H1 (cell line): ENCODE data around the gene KLK8. TPM values are rescaled to one million over a fixed set of nuclear protein-coding genes. Genes with fewer than 3 reads are reported as not detected.

ENCODE experiments used
- CTCF ChIA-PET: fragments of 300-600 bp; sonication (Branson Sonifier 250); formaldehyde crosslinking; loops from one replicate; lab custom pipeline; 2021; ENCODE audit not compliant: partially characterized antibody; lab: Charles Lee
- POLR2A ChIA-PET: fragments of 300-600 bp; sonication (Branson Sonifier 250); formaldehyde crosslinking; loops from one replicate; lab custom pipeline; 2021; ENCODE audit warnings: inconsistent platforms; ENCODE audit not compliant: partially characterized antibody; lab: Charles Lee
- DNase-seq, 2 experiments: peaks; one replicate each; pipeline versions ENCODE4 v3.0.0 to v3.0.0-alpha.2; 2010 to 2022; ENCODE audit warnings: low spot score in 2 of 2, low read depth in 1 of 2, mixed read lengths in 1 of 2
- FAIRE-seq: peaks from 2 replicates; lab custom pipeline; 2011; peaks lifted over from hg19 to GRCh38; lab: Jason Lieb, UNC
- H2AFZ ChIP-seq: 2 replicates; pipeline ENCODE4 v1.8.1; 2012; ENCODE audit warnings: low read length, inconsistent platforms
- H2AK5ac ChIP-seq: 2 replicates; pipeline ENCODE4 v1.6.1; 2013; ENCODE audit warnings: low read depth, low read length
- H2BK120ac ChIP-seq: replicated peaks from 2 replicates; pipeline ENCODE3; 2013; ENCODE audit warnings: low read depth, low read length, inconsistent platforms
- H2BK12ac ChIP-seq: 2 replicates; pipeline ENCODE4 v1.6.1; 2013; ENCODE audit warnings: low read depth, low read length
- H2BK15ac ChIP-seq: 2 replicates; pipeline ENCODE4 v1.6.1; 2013; ENCODE audit warnings: low read length
- H2BK20ac ChIP-seq: 2 replicates; pipeline ENCODE4 v1.6.1; 2013; ENCODE audit warnings: low read length
- H2BK5ac ChIP-seq: 2 replicates; pipeline ENCODE4 v1.6.1; 2013; ENCODE audit warnings: low read depth, low read length
- H3K14ac ChIP-seq: 2 replicates; pipeline ENCODE4 v1.6.1; 2013; ENCODE audit warnings: inconsistent platforms; ENCODE audit not compliant: insufficient read length
- H3K18ac ChIP-seq: 2 replicates; pipeline ENCODE4 v1.6.1; 2013; ENCODE audit warnings: low read length; ENCODE audit errors: extremely low read depth
- H3K23ac ChIP-seq: 2 replicates; pipeline ENCODE4 v1.6.1; 2013; ENCODE audit warnings: inconsistent platforms; ENCODE audit not compliant: insufficient read length
- H3K23me2 ChIP-seq: 2 replicates; pipeline ENCODE4 v1.6.1; 2013; ENCODE audit warnings: low read depth, low read length
- H3K27ac ChIP-seq: 2 replicates; pipeline ENCODE4 v1.6.1; 2011; ENCODE audit warnings: low read depth, low read length, inconsistent platforms
- H3K27me3 ChIP-seq, 4 experiments: replicated peaks in 1 of 4; 1 replicate in 1 of 4; 2 replicates in 3 of 4; pipeline versions ENCODE4 v1.6.1 to v1.8.1; 2011 to 2013; ENCODE audit warnings: low read length in 3 of 4, mild to moderate bottlenecking in 3 of 4, inconsistent platforms in 2 of 4, mixed read lengths in 2 of 4, moderate library complexity in 1 of 4; ENCODE audit not compliant: control insufficient read depth in 3 of 4, insufficient read depth in 3 of 4; ENCODE audit errors: extremely low read depth in 1 of 4
- H3K36me3 ChIP-seq, 4 experiments: 2 replicates each; pipeline versions ENCODE4 v1.6.1 to v1.8.1; 2011 to 2013; ENCODE audit warnings: mild to moderate bottlenecking in 4 of 4, low read length in 3 of 4, moderate library complexity in 2 of 4, control low read depth in 1 of 4, inconsistent platforms in 1 of 4; ENCODE audit not compliant: insufficient read depth in 4 of 4, control insufficient read depth in 2 of 4
- H3K4ac ChIP-seq: replicated peaks from 2 replicates; pipeline ENCODE3; 2013; ENCODE audit warnings: low read length, low read depth, mixed read lengths, inconsistent platforms; ENCODE audit not compliant: insufficient read length
- H3K4me1 ChIP-seq, 4 experiments: replicated peaks in 1 of 4; 1 replicate in 1 of 4; 2 replicates in 3 of 4; pipeline versions ENCODE4 v1.6.1 to v1.8.1; 2011 to 2013; ENCODE audit warnings: low read length in 3 of 4, inconsistent platforms in 2 of 4, mixed read lengths in 1 of 4; ENCODE audit not compliant: insufficient read depth in 4 of 4, control insufficient read depth in 3 of 4
- H3K4me2 ChIP-seq, 2 experiments: 2 replicates each; pipeline versions ENCODE4 v1.6.1 to v1.8.1; 2011 to 2013; ENCODE audit warnings: low read depth in 2 of 2, low read length in 2 of 2, control low read depth in 1 of 2, inconsistent platforms in 1 of 2, mild to moderate bottlenecking in 1 of 2; ENCODE audit not compliant: insufficient read depth in 1 of 2
- H3K4me3 ChIP-seq, 4 experiments: fragments of 200-600, 300-600 bp in 1 of 4; sonication (generic), shearing (Covaris generic), sonication (Bioruptor Twin) in 1 of 4; 2 replicates each; pipeline versions ENCODE4 v1.5.1 to v1.8.1; 2011 to 2016; ENCODE audit warnings: low read length in 4 of 4, low read depth in 3 of 4, control low read depth in 2 of 4, inconsistent platforms in 2 of 4, mild to moderate bottlenecking in 2 of 4, mixed read lengths in 1 of 4, moderate library complexity in 1 of 4; ENCODE audit not compliant: insufficient read depth in 2 of 4; ENCODE audit errors: extremely low read depth in 1 of 4
- H3K56ac ChIP-seq: replicated peaks from 2 replicates; pipeline ENCODE3; 2013; ENCODE audit warnings: low read depth, mild to moderate bottlenecking, mixed read lengths, low read length, inconsistent platforms; ENCODE audit not compliant: insufficient read length
- H3K79me1 ChIP-seq: 2 replicates; pipeline ENCODE4 v1.6.1; 2013; ENCODE audit warnings: low read depth, low read length, control low read depth
- H3K79me2 ChIP-seq, 2 experiments: 2 replicates each; pipeline versions ENCODE4 v1.6.1 to v1.8.1; 2012 to 2013; ENCODE audit warnings: low read length in 2 of 2, mild to moderate bottlenecking in 2 of 2, inconsistent platforms in 1 of 2; ENCODE audit not compliant: insufficient read depth in 2 of 2, control insufficient read depth in 1 of 2
- H3K9ac ChIP-seq, 4 experiments: replicated peaks in 1 of 4; 1 replicate in 1 of 4; 2 replicates in 3 of 4; pipeline versions ENCODE4 v1.6.1 to v1.8.1; 2011 to 2013; ENCODE audit warnings: low read depth in 3 of 4, low read length in 3 of 4, control low read depth in 2 of 4, mild to moderate bottlenecking in 2 of 4, moderate library complexity in 2 of 4, inconsistent platforms in 1 of 4; ENCODE audit errors: extremely low read depth in 1 of 4
- H3K9me3 ChIP-seq, 2 experiments: 2 replicates each; pipeline versions ENCODE4 v1.6.1 to v1.8.1; 2012 to 2013; ENCODE audit warnings: mild to moderate bottlenecking in 2 of 2, moderate library complexity in 2 of 2, control low read depth in 1 of 2, inconsistent platforms in 1 of 2, low read depth in 1 of 2, low read length in 1 of 2, mixed read lengths in 1 of 2; ENCODE audit not compliant: insufficient read depth in 2 of 2
- H4K20me1 ChIP-seq, 2 experiments: replicated peaks in 1 of 2; 2 replicates each; pipeline versions ENCODE3 to v1.8.1; 2011 to 2013; ENCODE audit warnings: inconsistent platforms in 2 of 2, low read length in 2 of 2, mild to moderate bottlenecking in 1 of 2; ENCODE audit not compliant: insufficient read depth in 2 of 2, control insufficient read depth in 1 of 2
- H4K5ac ChIP-seq: 2 replicates; pipeline ENCODE4 v1.6.1; 2013; ENCODE audit warnings: low read length, low read depth, mixed read lengths, inconsistent platforms; ENCODE audit not compliant: insufficient read length
- H4K8ac ChIP-seq: 2 replicates; pipeline ENCODE4 v1.8.0; 2013; ENCODE audit warnings: mild to moderate bottlenecking, moderate library complexity, low read length, inconsistent platforms; ENCODE audit not compliant: insufficient read depth; ENCODE audit errors: extremely low read depth
- H4K91ac ChIP-seq: replicated peaks from 2 replicates; pipeline ENCODE3; 2013; ENCODE audit warnings: low read length, mixed read lengths, inconsistent platforms; ENCODE audit not compliant: insufficient read length
- EGR1 ChIP-seq: IDR thresholded peaks from 2 replicates; pipeline ENCODE4 v1.6.1; 2011; ENCODE audit warnings: low read depth, low read length, borderline replicate concordance
- POLR2AphosphoS5 ChIP-seq: IDR thresholded peaks from 2 replicates; pipeline ENCODE4 v1.6.1; 2011; ENCODE audit warnings: low read depth, low read length
- WGBS, 2 experiments: shearing (Covaris generic) in 1 of 2; methylation state at CpG; one replicate each; pipeline versions ENCODE4 v1.1.6 to v1.1.7; 2013 to 2015; ENCODE audit warnings: low lambda C conversion rate in 2 of 2, mixed read lengths in 2 of 2, inconsistent platforms in 1 of 2, low coverage in 1 of 2, missing lambda C conversion rate in 1 of 2; ENCODE audit not compliant: insufficient replicate concordance in 2 of 2, insufficient coverage in 1 of 2, insufficient read length in 1 of 2; ENCODE audit errors: extremely low coverage in 1 of 2, missing lambda C conversion rate in 1 of 2; 5-methylcytosine and 5-hydroxymethylcytosine counted together
- polyA plus RNA-seq, 7 experiments: library from polyadenylated mRNA; depleted of rRNA in 3 of 7; stranded (reverse) in 5 of 7; unstranded in 2 of 7; fragments of >200 nt in 5 of 7; fragments of 200-250 nt in 2 of 7; gene quantifications; 1 replicate in 5 of 7; 2 replicates in 1 of 7; 4 replicates in 1 of 7; pipeline versions ENCODE4 v1.2.1 to v1.2.3, GENCODE V29; 2011 to 2013; ENCODE audit warnings: missing spikeins in 2 of 7, mixed read lengths in 2 of 7
- total RNA-seq: library from RNA; stranded (reverse); fragmentation: NEBNext Ultra II Directional; extraction: Animal tissue kit (Norgen Biotek cat#: 25700); gene quantifications from 2 replicates; pipeline ENCODE4 v1.2.1, GENCODE V29; 2021

The KLK8 gene
- total and polyA plus RNA-seq, 2 of the 8 experiments (the other 6 are each of a cell fraction or from before 2014, with no cell fraction given), result 2.9 to 3.6 TPM

DNA sequence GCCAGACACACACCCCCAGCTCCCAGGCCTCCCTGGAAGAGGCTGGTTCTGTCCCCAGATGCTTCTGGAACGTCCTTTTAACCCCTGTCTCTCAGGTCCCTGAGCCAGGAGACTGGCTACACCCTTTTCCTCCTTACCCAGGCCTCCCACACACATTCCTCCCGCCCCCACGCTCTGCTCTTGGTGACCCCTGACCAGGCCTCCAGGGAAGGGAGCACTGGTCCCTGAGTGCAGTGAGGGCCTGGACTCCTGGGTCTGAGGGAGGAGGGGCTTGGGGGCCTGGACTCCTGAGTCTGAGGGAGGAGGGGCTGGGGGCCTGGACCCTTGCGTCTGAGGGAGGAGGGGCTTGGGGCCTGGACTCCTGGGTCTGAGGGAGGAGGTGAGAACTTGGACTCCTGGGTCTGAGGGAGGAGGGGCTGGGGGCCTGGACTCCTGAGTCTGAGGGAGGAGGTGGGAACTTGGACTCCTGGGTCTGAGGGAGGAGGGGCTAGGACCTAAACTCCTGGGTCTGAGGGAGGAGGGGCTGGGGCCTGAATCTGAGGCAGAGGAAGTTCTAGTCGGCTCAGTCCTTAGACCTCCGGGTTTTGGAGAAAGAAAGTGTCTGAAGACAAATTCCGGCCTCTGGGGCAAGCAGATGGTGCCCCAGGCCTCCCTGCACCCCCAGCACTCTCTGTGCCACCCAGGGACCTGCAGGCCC lies 32.5 kb downstream of the KLK8 start:
- Histone ChIP-seq H3K36me3 (no peaks in the 10 kb centered on the region), H4K8ac (no peak overlapping the region; the same call in none of the 2 replicates), H3K18ac (peak overlapping the region; percentile 71), H3K56ac (no peak overlapping the region), H2AK5ac (no peak overlapping the region), H3K79me1 (no peaks in the 10 kb centered on the region), H3K23me2 (peaks cover 3% of the 10 kb centered on the region; the same call in 1 of the 2 replicates), H2AFZ (peak overlapping the region; percentile 58), H2BK20ac (0 out of 2 replicates have a peak overlapping the region, but pooled peaks have one; percentile 43), H4K5ac (no peak overlapping the region), H2BK5ac (no peak overlapping the region; the same call in 1 of the 2 replicates), H3K9ac (no peak overlapping the region), H3K4me3 (no peak overlapping the region), H4K91ac (peak overlapping the region; percentile 84), H3K4me1 (peaks cover 0 to 16% (median 6%) of the 10 kb centered on the region in 4 experiments; a peak in 5 of 7 replicates), H3K9me3 (no peaks in the 10 kb centered on the region), H3K4me2 (no peak overlapping the region), H3K79me2 (no peaks in the 10 kb centered on the region), H2BK120ac (no peak overlapping the region), H3K27ac (no peak overlapping the region), H3K4ac (peak overlapping the region; percentile 72), H3K27me3 (no peaks in the 10 kb centered on the region; a peak in 1 of 7 replicates), H2BK15ac (no peak overlapping the region), H2BK12ac (0 out of 2 replicates have a peak overlapping the region, but pooled peaks have one; percentile 50), H3K23ac (no peak overlapping the region), H3K14ac (no peak overlapping the region), H4K20me1 (no peaks in the 10 kb centered on the region)
- WGBS, 2 experiments, result 85% methylated on average over 6 of the region's 7 CpGs; no CpG with 5 or more reads in 1 of the 2 experiments
- peak; percentile 84 for TF ChIP-seq EGR1
- no peak for TF ChIP-seq POLR2AphosphoS5
- POLR2A ChIA-PET, result interaction anchor here (0.8 to 1.0 kb wide), 2 partner anchors 20 to 164 kb away, joined by 3 to 4 read pairs; no protein-coding TSS in a partner anchor
- CTCF ChIA-PET, result interaction anchor here (1.5 kb wide), 1 partner anchor 48 kb away, joined by 6 read pairs; no protein-coding TSS in a partner anchor
- no peak for FAIRE-seq
- no peak for DNase-seq
